GM15510 (cell line): ENCODE measurements around the gene LENG9.

Experiments
- POLR2A ChIP-seq: IDR thresholded peaks from 3 replicates; pipeline ENCODE4 v1.6.1; 2011; ENCODE audit warnings: borderline replicate concordance; ENCODE audit not compliant: insufficient read length; ENCODE audit errors: extremely low read depth

The LENG9 gene

GRCh38 chr19:54459282-54460229 lies 4.0 kb downstream of the LENG9 start:
- TF ChIP-seq POLR2A, result no peak

GRCh38 chr19:54458648-54459281 lies 4.8 kb downstream of the LENG9 start:
- no peak for TF ChIP-seq POLR2A

GRCh38 chr19:54457773-54458647 lies 5.6 kb downstream of the LENG9 start:
- TF ChIP-seq POLR2A, result no peak

GRCh38 chr19:54456423-54457373 lies 6.9 kb downstream of the LENG9 start:
- no peak for TF ChIP-seq POLR2A

GRCh38 chr19:54455786-54456422 lies 7.7 kb downstream of the LENG9 start:
- TF ChIP-seq POLR2A, result no peak

- no peak for TF ChIP-seq POLR2A
These were observed 8.6 kb downstream of the LENG9 start for GRCh38 chr19:54454781-54455675.

- no peak for TF ChIP-seq POLR2A
These were observed 9.4 kb downstream of the LENG9 start for GRCh38 chr19:54453921-54454780.

- TF ChIP-seq POLR2A, result no peak
These were observed 11.0 kb downstream of the LENG9 start for GRCh38 chr19:54452626-54453025.

- no peak for TF ChIP-seq POLR2A
These were observed 11.6 kb downstream of the LENG9 start for GRCh38 chr19:54451997-54452396.

GRCh38 chr19:54451331-54451871 lies 12.2 kb downstream of the LENG9 start:
- no peak for TF ChIP-seq POLR2A

- no peak for TF ChIP-seq POLR2A
These were observed 13.9 kb downstream of the LENG9 start for GRCh38 chr19:54449701-54450069.
